ENCODE data around the gene MAST4.

The MAST4 gene

DNA sequence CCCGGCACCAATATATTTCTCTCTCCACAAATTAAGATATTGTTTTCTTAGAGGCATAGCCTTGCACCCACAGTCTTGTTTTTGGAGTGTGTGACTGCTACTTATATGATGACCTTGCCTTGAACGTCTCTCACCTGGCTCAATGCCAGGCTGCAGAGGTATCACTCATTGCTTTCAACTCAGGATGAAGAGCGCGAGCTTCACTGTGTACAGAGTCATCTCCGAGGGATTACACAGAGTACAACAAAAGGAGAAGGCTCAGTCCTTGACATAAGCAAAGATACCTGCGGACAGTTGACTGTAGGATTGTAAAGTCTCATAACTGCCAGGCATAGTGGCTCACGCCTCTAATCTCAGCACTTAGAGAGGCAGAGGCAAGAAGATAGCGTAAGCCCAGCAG is 546.6 kb downstream of the MAST4 start:
- peak; percentile 8 to 75 (median 26) for DNase-seq

DNA sequence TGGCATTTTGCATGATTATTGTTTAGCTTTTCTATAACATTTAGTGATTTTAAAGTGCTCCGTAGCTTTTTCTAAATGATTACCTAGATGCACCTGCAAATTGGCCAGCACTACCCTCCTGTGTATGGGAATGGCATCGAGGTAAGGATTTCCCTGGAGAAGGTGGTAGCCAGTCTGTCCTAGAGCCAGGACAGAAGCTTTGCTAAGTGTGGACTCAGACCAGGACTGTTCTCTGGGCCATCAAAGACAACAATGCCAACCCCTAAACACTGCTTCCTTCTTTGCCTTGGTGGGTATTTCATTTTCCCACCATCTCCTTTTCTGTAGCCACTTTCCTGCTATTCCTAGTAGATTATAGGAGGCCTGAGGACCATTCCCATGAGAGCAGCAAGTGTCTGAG is 547.4 kb downstream of the MAST4 start:
- no peak for DNase-seq

DNA sequence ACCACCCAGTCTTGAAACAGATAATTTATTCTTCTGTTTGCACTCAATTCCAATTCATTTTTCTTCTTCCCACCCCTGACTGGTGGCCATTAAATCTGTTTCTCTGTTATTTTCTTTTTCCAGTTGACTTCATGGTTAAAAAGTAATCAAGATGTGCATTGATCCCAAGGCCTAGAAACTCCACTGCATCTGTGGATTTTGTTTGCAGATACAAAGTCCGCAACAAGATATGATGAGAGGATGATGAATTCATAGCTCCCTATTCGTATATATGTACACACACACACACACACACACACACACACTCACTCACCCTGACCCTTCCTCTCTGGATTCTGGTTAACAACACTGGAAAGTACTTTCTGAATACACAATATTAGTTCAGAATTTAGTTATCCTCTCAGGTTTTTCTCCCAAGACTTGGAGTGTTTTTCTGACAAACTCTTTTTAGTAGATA is 548.0 kb downstream of the MAST4 start:
- DNase-seq = no peak

DNA sequence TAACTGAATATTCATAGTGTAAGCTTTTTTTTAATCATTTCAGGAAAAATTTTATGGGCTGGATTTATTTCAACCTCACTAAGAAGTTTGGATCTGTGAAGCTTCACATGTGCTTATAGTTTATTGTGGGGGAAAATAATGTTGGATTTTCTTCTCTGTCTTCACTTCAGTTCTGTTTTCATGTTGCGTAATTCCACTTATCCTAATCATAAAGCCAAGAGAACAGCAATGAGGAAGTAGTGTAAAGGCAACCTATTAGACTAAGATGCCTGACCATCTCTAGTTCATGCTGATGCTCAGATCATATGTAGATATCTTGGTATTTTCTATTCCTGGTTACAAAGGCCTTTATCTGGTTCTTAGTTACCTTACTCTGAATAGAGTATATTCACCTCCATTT is 550.4 kb downstream of the MAST4 start:
- DNase-seq = no peak

DNA sequence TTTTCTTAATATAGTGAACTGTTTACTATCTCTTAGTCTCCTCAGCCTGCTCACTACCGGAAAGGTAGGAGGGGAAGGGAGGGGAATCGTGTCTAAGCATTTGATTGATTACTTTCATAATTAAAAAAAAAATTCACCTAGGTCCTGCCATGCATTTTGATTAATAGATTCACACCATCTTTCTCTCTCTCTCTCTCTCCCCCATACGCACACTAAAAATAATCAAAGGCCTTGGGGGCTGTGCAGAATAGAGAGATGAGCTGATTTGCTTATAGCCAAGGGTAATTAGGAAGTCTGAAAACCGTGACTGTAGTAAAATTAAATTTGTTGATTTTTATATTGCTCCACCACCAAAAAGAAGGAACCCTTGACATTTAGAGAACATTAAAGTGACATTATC is 550.8 kb downstream of the MAST4 start:
- no peak for DNase-seq

DNA sequence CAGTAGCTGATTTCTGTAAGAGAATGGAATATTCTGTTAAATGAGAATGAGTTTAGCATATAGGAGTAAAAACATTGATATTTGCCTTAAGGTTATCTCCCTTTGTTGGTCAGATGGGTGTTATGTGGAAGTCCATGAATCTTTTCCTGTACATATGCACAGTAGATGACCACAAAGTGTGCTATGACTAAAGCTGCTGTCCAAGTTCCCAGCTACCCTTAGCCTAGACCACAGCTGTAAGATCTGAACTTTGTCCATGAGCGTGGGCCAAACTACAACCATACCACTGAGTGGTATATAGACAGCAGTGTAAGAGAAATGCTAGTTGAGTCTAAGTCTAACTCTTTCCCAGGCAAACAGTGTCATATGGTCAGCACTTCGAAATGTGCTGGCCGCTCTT is 551.6 kb downstream of the MAST4 start:
- DNase-seq = no peak

DNA sequence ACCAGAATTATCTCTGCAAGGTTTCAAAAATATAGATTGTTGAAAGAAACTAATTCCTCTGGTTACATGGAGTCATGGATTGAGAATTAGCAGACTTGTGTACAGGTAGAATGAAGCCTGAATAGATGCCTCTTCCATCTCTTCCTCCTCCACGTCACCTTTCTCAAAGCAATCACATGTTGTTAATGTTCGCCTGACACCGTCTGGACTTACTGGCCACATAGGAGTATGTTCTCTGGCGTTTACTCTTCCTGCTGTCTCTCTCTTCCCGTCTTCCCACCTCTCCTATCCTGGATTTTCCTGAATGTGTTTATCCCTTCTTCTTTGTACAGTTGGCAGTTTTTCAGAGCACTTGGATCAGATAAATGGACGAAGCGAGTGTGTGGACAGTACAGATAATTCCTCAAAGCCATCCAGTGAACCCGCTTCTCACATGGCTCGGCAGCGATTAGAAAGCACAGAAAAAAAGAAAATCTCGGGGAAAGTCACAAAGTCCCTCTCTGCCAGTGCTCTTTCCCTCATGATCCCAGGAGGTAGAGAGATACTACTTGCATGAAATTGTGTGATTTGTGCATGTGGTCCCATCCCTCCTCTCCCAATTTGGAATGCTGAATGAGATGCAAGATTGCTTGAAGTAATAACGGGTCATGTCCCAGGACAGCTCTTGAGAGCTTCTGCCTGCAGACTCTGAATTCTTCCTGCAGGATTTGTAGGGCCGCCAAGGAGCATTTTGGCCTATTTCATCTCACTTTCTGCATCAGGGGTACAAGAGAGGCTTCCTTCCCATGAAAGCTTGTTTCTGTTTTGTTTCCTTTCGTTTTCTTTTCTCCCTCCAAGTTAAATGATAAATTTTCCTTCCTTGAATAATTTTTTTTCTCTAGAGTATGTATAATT is 553.1 kb downstream of the MAST4 start:
- no peak for DNase-seq

DNA sequence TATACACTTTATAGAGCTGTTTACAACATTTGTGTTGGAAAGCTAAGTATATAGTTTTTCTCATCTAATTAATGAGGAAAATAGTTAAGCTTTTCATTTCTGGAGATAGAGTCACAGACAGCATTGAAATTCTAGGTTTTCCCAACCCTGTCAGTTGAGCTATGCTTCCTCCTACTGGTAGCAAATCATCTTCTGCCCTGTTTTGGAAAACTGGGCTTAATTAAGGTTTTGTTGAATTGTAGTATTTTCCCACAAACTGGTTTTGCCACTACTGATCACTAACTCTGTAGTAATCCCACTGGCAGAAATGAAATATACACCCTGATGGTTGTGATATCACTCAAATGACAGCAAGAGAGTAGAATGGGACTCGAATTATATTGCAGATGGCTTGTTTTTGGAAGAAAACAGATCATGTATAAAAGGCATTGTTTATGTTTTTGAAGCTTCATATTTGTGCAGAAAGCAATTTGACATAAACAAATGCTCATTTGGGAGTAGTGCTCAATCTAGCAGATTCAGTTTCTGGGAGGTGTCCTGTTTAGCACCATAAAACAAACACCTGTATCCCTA is 553.8 kb downstream of the MAST4 start:
- peak in 1 of 3 experiments; percentile 9 for DNase-seq

DNA sequence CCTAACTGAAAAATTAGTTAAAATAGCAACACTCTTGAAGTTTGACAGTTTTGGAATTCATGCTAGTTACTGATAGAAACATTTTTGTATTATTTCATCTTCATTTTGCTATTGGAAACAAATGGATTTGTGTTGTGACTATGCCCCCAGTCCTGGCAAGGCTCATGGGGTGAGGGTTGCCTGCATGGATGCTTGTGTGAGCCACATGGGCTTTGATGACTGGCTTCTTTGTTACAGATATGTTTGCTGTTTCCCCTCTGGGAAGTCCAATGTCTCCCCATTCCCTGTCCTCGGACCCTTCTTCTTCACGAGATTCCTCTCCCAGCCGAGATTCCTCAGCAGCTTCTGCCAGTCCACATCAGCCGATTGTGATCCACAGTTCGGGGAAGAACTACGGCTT is 556.2 kb downstream of the MAST4 start:
- no peak for DNase-seq

DNA sequence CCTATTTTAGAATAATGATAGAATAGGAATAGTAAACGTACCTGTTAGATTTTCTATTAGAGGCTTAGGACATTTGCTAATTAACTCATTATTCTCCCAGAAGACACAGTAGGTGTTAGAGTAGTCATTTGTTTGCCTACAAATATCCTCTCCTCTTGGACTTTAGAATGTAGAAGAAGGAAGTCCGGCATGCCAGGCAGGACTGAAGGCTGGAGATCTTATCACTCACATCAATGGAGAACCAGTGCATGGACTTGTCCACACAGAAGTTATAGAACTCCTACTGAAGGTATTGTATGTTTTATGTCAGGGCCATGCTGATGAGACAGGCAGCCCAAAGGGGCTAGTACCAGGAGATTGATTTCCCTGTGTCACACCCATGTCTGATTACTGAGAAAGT is 557.1 kb downstream of the MAST4 start:
- DNase-seq = no peak

DNA sequence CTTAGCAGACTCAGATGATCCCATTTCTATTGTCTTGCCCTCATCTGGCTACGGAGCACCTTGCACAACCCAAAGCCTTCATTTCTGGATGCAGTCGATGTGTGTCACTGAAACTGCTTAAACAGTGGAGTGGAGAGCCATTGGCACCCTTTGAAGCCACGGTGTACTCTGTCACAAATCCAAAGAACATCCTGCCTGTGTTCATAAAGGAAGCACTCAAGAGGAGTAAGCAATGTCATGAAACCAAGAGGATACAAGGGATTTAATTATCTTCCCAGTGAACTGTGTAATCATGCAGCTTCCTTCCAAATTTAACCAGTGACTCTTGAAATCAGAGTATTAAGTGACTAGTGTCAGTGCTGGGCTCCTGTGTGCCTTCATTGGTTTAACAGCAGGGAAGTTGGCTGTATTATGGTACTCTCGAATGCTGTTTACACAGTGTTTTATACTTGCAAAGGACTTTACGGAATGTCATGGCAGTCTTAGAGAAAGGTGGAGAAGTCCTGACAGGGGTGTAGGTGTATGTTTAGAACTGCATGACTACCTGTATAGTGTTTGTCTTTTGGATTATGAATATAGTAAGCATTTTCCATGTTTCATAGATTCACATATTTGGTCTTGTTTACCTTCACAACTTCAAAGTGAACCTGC is 558.5 kb downstream of the MAST4 start:
- DNase-seq = peak in 2 of 3 experiments; percentile 1 to 82

DNA sequence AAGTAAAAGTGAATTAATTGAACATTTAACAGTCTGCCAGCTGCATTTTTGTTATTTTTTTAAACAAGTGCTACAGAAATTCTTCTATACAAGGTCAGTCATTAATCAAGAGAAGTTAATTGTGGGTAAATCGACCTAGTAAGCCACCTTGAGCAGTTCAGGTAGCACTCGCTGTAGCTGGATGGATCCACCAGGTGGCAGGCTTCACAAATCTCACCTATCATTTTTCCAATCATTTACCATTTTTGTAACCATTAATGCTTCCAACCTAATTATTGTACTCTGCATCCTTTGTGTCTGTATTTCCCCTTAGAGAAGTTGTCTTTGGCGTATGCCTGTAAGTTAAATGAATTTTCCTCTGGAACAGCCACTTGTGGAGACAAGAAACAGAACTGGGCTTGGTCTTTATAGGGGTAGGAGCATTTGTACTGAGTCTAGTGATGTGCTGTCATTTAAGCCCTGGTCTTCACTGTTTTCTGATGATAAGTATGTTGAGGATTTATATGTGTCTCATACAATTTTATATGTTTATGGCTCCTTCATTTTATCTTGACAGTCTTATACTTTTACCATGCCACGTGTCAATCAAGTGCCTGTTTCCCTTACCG is 560.9 kb downstream of the MAST4 start:
- peak; percentile 3 to 37 (median 36) for DNase-seq

DNA sequence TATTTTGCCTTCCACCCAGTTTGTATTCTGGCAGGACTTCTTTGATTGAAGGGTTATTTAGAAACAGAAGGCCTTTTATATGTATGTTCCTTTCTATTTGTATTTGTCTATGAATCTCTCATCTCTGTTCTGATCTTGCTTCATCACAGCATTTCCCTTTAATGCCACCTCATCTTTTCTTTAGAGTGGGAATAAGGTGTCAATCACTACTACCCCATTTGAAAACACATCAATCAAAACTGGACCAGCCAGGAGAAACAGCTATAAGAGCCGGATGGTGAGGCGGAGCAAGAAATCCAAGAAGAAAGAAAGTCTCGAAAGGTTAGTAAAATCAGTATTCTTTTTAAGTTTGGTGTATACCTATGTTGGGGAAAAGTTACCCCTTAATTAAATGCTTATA is 564.1 kb downstream of the MAST4 start:
- DNase-seq = no peak

DNA sequence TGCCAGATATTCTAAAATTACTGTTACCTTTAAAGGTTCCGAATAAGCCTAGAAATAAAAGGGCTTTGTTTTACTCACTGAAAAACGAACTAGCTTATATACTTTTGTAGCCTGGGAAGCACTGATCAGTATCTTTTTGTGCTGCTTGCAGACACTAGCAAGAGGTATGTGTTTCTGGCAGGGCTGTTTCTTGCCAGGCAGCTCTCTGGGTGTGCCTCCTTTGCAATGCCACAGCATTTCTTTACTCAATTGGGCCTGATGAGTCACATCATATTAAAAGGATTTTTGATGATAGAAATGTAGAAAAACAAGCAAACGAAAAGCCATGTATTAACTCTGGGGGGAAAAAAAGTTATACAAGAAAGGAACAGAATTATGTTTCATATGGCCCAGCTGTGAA is 564.8 kb downstream of the MAST4 start:
- no peak for DNase-seq

DNA sequence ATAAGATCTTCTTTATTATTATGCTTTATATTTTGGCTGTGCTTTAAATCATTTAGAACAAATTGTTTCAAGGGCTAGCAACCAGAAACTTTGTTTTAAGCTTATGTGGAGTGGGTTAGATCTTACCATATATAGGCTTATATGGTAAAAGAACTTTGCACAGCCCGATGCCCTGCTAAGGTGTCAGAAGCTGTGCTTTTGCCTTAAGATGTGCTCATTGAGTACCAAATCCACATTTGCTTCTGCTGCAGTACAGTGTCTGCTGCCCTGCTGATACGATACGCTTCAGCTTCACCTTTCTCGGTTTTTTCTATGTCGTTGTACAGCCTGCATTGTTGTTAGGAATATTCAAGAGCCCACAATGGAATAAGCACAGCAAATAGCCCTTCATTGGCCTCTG is 565.6 kb downstream of the MAST4 start:
- DNase-seq = no peak

DNA sequence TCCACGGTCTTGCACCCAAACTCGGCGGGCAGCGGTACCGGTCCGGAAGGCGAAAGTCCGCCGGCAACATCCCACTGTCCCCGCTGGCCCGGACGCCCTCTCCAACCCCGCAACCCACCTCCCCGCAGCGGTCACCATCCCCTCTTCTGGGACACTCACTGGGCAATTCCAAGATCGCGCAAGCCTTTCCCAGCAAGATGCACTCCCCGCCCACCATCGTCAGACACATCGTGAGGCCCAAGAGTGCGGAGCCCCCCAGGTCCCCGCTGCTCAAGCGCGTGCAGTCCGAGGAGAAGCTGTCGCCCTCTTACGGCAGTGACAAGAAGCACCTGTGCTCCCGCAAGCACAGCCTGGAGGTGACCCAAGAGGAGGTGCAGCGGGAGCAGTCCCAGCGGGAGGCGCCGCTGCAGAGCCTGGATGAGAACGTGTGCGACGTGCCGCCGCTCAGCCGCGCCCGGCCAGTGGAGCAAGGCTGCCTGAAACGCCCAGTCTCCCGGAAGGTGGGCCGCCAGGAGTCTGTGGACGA is 567.1 kb downstream of the MAST4 start:
- no peak for DNase-seq

DNA sequence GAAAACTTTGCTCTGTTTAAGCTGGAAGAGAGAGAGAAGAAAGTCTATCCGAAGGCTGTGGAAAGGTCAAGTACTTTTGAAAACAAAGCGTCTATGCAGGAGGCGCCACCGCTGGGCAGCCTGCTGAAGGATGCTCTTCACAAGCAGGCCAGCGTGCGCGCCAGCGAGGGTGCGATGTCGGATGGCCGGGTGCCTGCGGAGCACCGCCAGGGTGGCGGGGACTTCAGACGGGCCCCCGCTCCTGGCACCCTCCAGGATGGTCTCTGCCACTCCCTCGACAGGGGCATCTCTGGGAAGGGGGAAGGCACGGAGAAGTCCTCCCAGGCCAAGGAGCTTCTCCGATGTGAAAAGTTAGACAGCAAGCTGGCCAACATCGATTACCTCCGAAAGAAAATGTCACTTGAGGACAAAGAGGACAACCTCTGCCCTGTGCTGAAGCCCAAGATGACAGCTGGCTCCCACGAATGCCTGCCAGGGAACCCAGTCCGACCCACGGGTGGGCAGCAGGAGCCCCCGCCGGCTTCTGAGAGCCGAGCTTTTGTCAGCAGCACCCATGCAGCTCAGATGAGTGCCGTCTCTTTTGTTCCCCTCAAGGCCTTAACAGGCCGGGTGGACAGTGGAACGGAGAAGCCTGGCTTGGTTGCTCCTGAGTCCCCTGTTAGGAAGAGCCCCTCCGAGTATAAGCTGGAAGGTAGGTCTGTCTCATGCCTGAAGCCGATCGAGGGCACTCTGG is 567.8 kb downstream of the MAST4 start:
- DNase-seq = no peak

DNA sequence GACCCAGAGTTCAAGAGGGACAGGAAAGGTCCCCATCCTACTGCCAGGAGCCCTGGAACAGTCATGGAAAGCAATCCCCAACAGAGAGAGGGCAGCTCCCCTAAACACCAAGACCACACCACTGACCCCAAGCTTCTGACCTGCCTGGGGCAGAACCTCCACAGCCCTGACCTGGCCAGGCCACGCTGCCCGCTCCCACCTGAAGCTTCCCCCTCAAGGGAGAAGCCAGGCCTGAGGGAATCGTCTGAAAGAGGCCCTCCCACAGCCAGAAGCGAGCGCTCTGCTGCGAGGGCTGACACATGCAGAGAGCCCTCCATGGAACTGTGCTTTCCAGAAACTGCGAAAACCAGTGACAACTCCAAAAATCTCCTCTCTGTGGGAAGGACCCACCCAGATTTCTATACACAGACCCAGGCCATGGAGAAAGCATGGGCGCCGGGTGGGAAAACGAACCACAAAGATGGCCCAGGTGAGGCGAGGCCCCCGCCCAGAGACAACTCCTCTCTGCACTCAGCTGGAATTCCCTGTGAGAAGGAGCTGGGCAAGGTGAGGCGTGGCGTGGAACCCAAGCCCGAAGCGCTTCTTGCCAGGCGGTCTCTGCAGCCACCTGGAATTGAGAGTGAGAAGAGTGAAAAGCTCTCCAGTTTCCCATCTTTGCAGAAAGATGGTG is 568.8 kb downstream of the MAST4 start:
- DNase-seq = no peak

DNA sequence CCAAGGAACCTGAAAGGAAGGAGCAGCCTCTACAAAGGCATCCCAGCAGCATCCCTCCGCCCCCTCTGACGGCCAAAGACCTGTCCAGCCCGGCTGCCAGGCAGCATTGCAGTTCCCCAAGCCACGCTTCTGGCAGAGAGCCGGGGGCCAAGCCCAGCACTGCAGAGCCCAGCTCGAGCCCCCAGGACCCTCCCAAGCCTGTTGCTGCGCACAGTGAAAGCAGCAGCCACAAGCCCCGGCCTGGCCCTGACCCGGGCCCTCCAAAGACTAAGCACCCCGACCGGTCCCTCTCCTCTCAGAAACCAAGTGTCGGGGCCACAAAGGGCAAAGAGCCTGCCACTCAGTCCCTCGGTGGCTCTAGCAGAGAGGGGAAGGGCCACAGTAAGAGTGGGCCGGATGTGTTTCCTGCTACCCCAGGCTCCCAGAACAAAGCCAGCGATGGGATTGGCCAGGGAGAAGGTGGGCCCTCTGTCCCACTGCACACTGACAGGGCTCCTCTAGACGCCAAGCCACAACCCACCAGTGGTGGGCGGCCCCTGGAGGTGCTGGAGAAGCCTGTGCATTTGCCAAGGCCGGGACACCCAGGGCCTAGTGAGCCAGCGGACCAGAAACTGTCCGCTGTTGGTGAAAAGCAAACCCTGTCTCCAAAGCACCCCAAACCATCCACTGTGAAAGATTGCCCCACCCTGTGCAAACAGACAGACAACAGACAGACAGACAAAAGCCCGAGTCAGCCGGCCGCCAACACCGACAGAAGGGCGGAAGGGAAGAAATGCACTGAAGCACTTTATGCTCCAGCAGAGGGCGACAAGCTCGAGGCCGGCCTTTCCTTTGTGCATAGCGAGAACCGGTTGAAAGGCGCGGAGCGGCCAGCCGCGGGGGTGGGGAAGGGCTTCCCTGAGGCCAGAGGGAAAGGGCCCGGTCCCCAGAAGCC is 569.6 kb downstream of the MAST4 start:
- DNase-seq = no peak

DNA sequence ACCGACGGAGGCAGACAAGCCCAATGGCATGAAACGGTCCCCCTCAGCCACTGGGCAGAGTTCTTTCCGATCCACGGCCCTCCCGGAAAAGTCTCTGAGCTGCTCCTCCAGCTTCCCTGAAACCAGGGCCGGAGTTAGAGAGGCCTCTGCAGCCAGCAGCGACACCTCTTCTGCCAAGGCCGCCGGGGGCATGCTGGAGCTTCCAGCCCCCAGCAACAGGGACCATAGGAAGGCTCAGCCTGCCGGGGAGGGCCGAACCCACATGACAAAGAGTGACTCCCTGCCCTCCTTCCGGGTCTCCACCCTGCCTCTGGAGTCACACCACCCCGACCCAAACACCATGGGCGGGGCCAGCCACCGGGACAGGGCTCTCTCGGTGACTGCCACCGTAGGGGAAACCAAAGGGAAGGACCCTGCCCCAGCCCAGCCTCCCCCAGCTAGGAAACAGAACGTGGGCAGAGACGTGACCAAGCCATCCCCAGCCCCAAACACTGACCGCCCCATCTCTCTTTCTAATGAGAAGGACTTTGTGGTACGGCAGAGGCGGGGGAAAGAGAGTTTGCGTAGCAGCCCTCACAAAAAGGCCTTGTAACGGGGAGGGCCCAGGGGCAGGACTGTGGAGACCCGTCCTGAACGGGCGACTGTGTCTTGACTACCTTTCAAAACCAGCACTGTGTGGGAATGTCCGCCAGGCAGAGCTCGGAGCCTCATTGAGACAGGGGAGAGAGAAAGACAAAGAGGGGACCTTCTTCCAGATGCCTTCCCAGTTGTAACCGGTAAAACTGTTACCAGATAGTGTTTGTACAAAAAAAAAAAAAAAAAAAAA is 570.5 kb downstream of the MAST4 start:
- DNase-seq = no peak
